HepG2 (cell line): ENCODE measurements around the gene B4GALT7. TPM values are rescaled to one million over a fixed set of nuclear protein-coding genes. Genes with fewer than 3 reads are reported as not detected.

ENCODE experiments used
- AGO1 ChIP-seq: fragments of 200-400 bp; formaldehyde crosslinking; IDR thresholded peaks from 2 replicates; pipeline ENCODE4 v1.6.1; 2017; ENCODE audit warnings: mild to moderate bottlenecking, low read depth, low read length, moderate library complexity; ENCODE audit not compliant: poor library complexity, severe bottlenecking
- ARNTL ChIP-seq: sonication (generic); formaldehyde crosslinking; IDR thresholded peaks from 2 replicates; pipeline ENCODE4 v1.4.0; 2020; ENCODE audit warnings: mild to moderate bottlenecking, missing genetic modification reagents
- CCDC6 ChIP-seq: sonication (generic); formaldehyde crosslinking; IDR thresholded peaks from 2 replicates; pipeline ENCODE4 v1.8.1; 2022; ENCODE audit warnings: mild to moderate bottlenecking, missing genetic modification reagents, moderate library complexity
- HHEX ChIP-seq: IDR thresholded peaks from 2 replicates; pipeline ENCODE4 v1.6.1; 2016; ENCODE audit warnings: control low read depth
- HMG20B ChIP-seq: conservative IDR thresholded peaks from 2 replicates; pipeline ENCODE4 v1.6.1; 2016; ENCODE audit warnings: missing genetic modification reagents, missing compliant biosample characterization
- SAP130 ChIP-seq: IDR thresholded peaks from 2 replicates; pipeline ENCODE4 v1.6.1; 2016; ENCODE audit warnings: low read depth
- TEAD3 ChIP-seq: optimal IDR thresholded peaks from 2 replicates; pipeline ENCODE3; 2016; ENCODE audit warnings: borderline replicate concordance
- THAP11 ChIP-seq: IDR thresholded peaks from 2 replicates; pipeline ENCODE4 v1.6.1; 2016; ENCODE audit warnings: missing biosample characterization, missing genetic modification reagents
- ZNF614 ChIP-seq: IDR thresholded peaks from 2 replicates; pipeline ENCODE4 v1.6.1; 2018; ENCODE audit warnings: missing biosample characterization, missing genetic modification reagents, inconsistent platforms, borderline replicate concordance
- ZNF772 ChIP-seq: sonication (generic); formaldehyde crosslinking; IDR thresholded peaks from 2 replicates; pipeline ENCODE4 v1.5.0; 2020; ENCODE audit warnings: mild to moderate bottlenecking, missing genetic modification reagents
- polyA plus RNA-seq, 8 experiments: library from polyadenylated mRNA; depleted of rRNA in 3 of 8; stranded (reverse) in 7 of 8; unstranded in 1 of 8; fragments of >200 nt; fragmentation: Illumina TruSeq in 4 of 8; extraction: Trizol in 4 of 8; gene quantifications; 2 replicates each; pipeline versions ENCODE4 v1.2.1 to v1.2.3, GENCODE V29; 2011 to 2016; ENCODE audit warnings: low read depth in 4 of 8, missing spikeins in 1 of 8, mixed read lengths in 1 of 8; ENCODE audit not compliant: insufficient read depth in 1 of 8
- total RNA-seq, 5 experiments: library from RNA; depleted of rRNA; stranded (reverse); fragments of >200 nt; fragmentation: Illumina TruSeq; extraction: Trizol; gene quantifications; 2 replicates each; pipeline ENCODE4 v1.2.3, GENCODE V29; 2016; ENCODE audit warnings: low read depth in 1 of 5
- TF ChIP-seq, protein P1 (sequence below): sonication (generic); formaldehyde crosslinking; IDR thresholded peaks from 2 replicates; pipeline ENCODE4 v1.4.0; 2020; ENCODE audit warnings: missing genetic modification reagents
- TF ChIP-seq, protein P2 (sequence below): sonication (generic); formaldehyde crosslinking; conservative IDR thresholded peaks from 2 replicates; pipeline ENCODE4 v1.4.0; 2020; ENCODE audit warnings: missing genetic modification reagents
- TF ChIP-seq, protein P3 (sequence below): IDR thresholded peaks from 2 replicates; pipeline ENCODE4 v1.6.1; 2016; ENCODE audit warnings: missing compliant biosample characterization, missing genetic modification reagents, borderline replicate concordance
- TF ChIP-seq, protein P4 (sequence below): sonication (generic); formaldehyde crosslinking; conservative IDR thresholded peaks from 2 replicates; pipeline ENCODE4 v1.8.0; 2022; ENCODE audit warnings: mild to moderate bottlenecking, moderate library complexity, missing genetic modification reagents
- TF ChIP-seq, protein P5 (sequence below): sonication (generic); formaldehyde crosslinking; IDR thresholded peaks from 2 replicates; pipeline ENCODE4 v1.4.0; 2020; ENCODE audit warnings: missing genetic modification reagents
- TF ChIP-seq, protein P6 (sequence below): sonication (generic); formaldehyde crosslinking; IDR thresholded peaks from 2 replicates; pipeline ENCODE4 v1.4.0; 2020; ENCODE audit warnings: missing genetic modification reagents

B4GALT7 gene
- total and polyA plus RNA-seq, 2 of the 13 experiments (the other 11 are each of a cell fraction or from before 2014, with no cell fraction given) = 16.4 to 20.5 TPM

DNA sequence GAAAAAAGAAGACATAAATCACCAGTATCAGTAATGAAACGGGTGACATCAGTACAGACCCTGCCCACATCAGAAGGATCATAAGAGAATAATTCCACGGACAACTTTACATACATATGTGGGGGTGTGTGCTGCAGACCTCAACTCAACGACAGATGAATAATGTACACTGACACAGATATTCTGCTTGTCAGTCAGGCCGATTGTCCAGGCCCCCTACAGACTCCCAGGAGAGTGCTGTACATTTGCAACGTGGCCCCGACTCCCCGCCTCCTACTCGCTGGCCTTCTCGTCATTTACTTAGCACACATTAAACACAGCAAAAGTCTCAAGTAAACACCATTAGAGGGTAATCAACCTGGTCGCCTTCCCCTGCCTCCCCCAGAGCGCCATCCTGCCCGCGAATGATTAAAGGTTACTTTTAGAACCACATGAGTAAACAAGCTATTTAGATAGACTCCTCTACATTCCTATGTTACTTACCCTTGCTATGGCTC is 11.5 kb upstream of the B4GALT7 start (continued):
- TF ChIP-seq, protein P1, sequence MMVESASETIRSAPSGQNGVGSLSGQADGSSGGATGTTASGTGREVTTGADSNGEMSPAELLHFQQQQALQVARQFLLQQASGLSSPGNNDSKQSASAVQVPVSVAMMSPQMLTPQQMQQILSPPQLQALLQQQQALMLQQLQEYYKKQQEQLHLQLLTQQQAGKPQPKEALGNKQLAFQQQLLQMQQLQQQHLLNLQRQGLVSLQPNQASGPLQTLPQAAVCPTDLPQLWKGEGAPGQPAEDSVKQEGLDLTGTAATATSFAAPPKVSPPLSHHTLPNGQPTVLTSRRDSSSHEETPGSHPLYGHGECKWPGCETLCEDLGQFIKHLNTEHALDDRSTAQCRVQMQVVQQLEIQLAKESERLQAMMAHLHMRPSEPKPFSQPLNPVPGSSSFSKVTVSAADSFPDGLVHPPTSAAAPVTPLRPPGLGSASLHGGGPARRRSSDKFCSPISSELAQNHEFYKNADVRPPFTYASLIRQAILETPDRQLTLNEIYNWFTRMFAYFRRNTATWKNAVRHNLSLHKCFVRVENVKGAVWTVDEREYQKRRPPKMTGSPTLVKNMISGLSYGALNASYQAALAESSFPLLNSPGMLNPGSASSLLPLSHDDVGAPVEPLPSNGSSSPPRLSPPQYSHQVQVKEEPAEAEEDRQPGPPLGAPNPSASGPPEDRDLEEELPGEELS = peak; percentile 94
- TF ChIP-seq, protein P2, sequence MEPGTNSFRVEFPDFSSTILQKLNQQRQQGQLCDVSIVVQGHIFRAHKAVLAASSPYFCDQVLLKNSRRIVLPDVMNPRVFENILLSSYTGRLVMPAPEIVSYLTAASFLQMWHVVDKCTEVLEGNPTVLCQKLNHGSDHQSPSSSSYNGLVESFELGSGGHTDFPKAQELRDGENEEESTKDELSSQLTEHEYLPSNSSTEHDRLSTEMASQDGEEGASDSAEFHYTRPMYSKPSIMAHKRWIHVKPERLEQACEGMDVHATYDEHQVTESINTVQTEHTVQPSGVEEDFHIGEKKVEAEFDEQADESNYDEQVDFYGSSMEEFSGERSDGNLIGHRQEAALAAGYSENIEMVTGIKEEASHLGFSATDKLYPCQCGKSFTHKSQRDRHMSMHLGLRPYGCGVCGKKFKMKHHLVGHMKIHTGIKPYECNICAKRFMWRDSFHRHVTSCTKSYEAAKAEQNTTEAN = 0 out of 2 replicates have a peak, but pooled peaks have one; percentile 64
- TF ChIP-seq, protein P3, sequence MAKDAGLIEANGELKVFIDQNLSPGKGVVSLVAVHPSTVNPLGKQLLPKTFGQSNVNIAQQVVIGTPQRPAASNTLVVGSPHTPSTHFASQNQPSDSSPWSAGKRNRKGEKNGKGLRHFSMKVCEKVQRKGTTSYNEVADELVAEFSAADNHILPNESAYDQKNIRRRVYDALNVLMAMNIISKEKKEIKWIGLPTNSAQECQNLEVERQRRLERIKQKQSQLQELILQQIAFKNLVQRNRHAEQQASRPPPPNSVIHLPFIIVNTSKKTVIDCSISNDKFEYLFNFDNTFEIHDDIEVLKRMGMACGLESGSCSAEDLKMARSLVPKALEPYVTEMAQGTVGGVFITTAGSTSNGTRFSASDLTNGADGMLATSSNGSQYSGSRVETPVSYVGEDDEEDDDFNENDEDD (CRISPR knock-in tag) = peak; percentile 23; the same call in 1 of the 2 replicates
- no peak for TF ChIP-seq AGO1
- TF ChIP-seq ARNTL (CRISPR knock-in tag) = 0 out of 2 replicates have a peak, but pooled peaks have one; percentile 44
- TF ChIP-seq CCDC6 (CRISPR knock-in tag) = 0 out of 2 replicates have a peak, but pooled peaks have one; percentile 23
- peak; percentile 96 for TF ChIP-seq HHEX (CRISPR knock-in tag)
- TF ChIP-seq, protein P4, sequence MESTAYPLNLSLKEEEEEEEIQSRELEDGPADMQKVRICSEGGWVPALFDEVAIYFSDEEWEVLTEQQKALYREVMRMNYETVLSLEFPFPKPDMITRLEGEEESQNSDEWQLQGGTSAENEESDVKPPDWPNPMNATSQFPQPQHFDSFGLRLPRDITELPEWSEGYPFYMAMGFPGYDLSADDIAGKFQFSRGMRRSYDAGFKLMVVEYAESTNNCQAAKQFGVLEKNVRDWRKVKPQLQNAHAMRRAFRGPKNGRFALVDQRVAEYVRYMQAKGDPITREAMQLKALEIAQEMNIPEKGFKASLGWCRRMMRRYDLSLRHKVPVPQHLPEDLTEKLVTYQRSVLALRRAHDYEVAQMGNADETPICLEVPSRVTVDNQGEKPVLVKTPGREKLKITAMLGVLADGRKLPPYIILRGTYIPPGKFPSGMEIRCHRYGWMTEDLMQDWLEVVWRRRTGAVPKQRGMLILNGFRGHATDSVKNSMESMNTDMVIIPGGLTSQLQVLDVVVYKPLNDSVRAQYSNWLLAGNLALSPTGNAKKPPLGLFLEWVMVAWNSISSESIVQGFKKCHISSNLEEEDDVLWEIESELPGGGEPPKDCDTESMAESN (CRISPR knock-in tag) = peak; percentile 48; the same call in 1 of the 2 replicates
- TF ChIP-seq TEAD3 = peak; percentile 73
- TF ChIP-seq THAP11 (CRISPR knock-in tag) = peak; percentile 77
- peak; percentile 67; the same call in 1 of the 2 replicates for TF ChIP-seq HMG20B (CRISPR knock-in tag)
- TF ChIP-seq ZNF772 = 0 out of 2 replicates have a peak, but pooled peaks have one; percentile 31
- TF ChIP-seq ZNF614 = 0 out of 2 replicates have a peak, but pooled peaks have one; percentile 24
- TF ChIP-seq, protein P5, sequence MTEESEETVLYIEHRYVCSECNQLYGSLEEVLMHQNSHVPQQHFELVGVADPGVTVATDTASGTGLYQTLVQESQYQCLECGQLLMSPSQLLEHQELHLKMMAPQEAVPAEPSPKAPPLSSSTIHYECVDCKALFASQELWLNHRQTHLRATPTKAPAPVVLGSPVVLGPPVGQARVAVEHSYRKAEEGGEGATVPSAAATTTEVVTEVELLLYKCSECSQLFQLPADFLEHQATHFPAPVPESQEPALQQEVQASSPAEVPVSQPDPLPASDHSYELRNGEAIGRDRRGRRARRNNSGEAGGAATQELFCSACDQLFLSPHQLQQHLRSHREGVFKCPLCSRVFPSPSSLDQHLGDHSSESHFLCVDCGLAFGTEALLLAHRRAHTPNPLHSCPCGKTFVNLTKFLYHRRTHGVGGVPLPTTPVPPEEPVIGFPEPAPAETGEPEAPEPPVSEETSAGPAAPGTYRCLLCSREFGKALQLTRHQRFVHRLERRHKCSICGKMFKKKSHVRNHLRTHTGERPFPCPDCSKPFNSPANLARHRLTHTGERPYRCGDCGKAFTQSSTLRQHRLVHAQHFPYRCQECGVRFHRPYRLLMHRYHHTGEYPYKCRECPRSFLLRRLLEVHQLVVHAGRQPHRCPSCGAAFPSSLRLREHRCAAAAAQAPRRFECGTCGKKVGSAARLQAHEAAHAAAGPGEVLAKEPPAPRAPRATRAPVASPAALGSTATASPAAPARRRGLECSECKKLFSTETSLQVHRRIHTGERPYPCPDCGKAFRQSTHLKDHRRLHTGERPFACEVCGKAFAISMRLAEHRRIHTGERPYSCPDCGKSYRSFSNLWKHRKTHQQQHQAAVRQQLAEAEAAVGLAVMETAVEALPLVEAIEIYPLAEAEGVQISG (CRISPR knock-in tag) = peak; percentile 35; the same call in 1 of the 2 replicates
- TF ChIP-seq SAP130 (CRISPR knock-in tag) = peak; percentile 72
- TF ChIP-seq, protein P6, sequence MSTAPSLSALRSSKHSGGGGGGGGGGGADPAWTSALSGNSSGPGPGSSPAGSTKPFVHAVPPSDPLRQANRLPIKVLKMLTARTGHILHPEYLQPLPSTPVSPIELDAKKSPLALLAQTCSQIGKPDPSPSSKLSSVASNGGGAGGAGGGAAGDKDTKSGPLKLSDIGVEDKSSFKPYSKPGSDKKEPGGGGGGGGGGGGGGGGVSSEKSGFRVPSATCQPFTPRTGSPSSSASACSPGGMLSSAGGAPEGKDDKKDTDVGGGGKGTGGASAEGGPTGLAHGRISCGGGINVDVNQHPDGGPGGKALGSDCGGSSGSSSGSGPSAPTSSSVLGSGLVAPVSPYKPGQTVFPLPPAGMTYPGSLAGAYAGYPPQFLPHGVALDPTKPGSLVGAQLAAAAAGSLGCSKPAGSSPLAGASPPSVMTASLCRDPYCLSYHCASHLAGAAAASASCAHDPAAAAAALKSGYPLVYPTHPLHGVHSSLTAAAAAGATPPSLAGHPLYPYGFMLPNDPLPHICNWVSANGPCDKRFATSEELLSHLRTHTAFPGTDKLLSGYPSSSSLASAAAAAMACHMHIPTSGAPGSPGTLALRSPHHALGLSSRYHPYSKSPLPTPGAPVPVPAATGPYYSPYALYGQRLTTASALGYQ (CRISPR knock-in tag) = 0 out of 2 replicates have a peak, but pooled peaks have one; percentile 61
